ENCODE results near the gene RBM5. TPM values are rescaled to one million over a fixed set of nuclear protein-coding genes. Genes with fewer than 3 reads are reported as not detected.
"Not testable (repeated sequence)": the region's sequence is repeated elsewhere in the genome, so short reads cannot be mapped to it uniquely, and the experiment has no call there.

Gene RBM5
- polyA plus RNA-seq: 10 to 100 TPM; 15.5 to 40.7 (median 21.4) TPM

DNA sequence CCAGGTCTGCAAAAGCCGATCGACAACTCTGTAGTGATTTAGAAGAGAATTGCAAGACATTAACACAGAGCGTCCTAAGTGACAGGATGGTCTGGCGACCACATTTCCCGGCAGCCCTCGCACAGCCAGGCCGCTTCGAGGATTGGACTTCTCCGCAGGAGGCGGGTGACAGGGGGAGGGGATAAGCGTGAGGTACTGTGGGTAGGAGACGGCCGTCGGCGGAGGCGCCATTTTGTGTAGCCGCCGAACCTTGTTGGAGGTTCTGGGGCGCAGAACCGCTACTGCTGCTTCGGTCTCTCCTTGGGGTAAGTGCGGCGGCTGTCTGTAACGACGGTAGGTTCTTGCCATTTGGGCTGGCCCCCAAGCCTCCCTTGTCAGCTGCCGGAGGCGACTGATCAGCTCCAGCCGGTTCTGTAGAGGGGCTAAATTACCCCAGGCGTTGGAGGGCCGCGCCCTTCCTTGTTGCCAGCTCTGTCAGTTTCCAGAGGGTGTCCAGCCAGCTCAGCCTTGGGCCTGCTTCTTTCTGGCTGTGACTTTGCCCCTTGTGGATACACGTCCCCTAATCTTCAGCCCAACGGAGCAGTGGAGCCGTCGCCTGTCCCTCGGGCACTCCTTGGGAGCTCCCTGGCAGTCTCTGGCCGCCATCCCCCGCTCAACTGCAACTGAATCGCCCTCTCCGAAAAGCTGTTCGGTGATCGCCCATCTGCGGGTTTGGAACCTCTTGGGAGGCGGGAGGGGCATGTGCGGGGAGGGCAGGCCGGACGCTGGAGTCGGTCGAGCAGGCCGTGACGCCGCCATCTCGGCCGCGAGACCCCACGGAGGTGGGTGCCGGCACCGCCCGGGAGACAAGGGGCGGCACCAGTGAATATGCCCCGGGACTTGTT lies at the start of gene RBM5:
RBM5 (plus strand) TSS at position 195 of the 884 bp plus-strand sequence. CDS start 1,516 bp downstream, outside the sequence.
- Mint-ChIP-seq H3K36me3 (peaks cover 9 to 27% (median 22%) of the 10 kb centered on the region in 3 donors), H3K27ac (peak within 1 kb of the TSS; percentile 95 to 99 (median 98)), H3K27me3 (ENCODE audit: low read depth in 3 of 3) (peaks cover 2 to 9% (median 7%) of the 10 kb centered on the region in 3 donors), H3K9me3 (no peaks in the 10 kb centered on the region), H3K4me1 (peaks cover 34 to 43% of the 10 kb centered on the region in 2 donors), H3K4me3 (peak within 1 kb of the TSS; percentile 96 to 99 (median 98))
- DNase-seq: peak; percentile 87 to 88 (median 87)

- Mint-ChIP-seq H3K27me3 (ENCODE audit: low read depth in 3 of 3) (peaks cover 0 to 2% (median 0%) of the 10 kb centered on the region in 3 donors), H3K36me3 (peaks cover 1 to 9% (median 2%) of the 10 kb centered on the region in 3 donors), H3K27ac (peak overlapping the region in 2 of 6 donors; percentile 17 to 27), H3K4me1 (peaks cover 0 to 13% of the 10 kb centered on the region in 2 donors), H3K9me3 (no peaks in the 10 kb centered on the region), H3K4me3 (no peak overlapping the region)
- DNase-seq: no peak
These were observed 43.7 kb upstream of the RBM5 start for GRCh38 chr3:50044976-50045375.

- Mint-ChIP-seq H3K4me1 (no peaks in the 10 kb centered on the region), H3K27ac (peak overlapping the region in 1 of 6 donors; percentile 71), H3K36me3 (peaks cover 7 to 15% (median 8%) of the 10 kb centered on the region in 3 donors), H3K4me3 (no peak overlapping the region), H3K9me3 (no peaks in the 10 kb centered on the region), H3K27me3 (ENCODE audit: low read depth in 3 of 3) (peaks cover 0 to 2% (median 0%) of the 10 kb centered on the region in 3 donors)
- no peak for DNase-seq
These were observed 41.3 kb upstream of the RBM5 start for GRCh38 chr3:50047426-50047825.

GRCh38 chr3:50050361-50050760 lies 38.4 kb upstream of the RBM5 start:
- no peak for DNase-seq
- no peaks in the 10 kb centered on the region for H3K9me3 Mint-ChIP-seq
- H3K27ac Mint-ChIP-seq: peak overlapping the region in 3 of 6 donors; percentile 23 to 42 (median 36)
- no peak overlapping the region for H3K4me3 Mint-ChIP-seq
- H3K36me3 Mint-ChIP-seq: peaks cover 21 to 29% (median 22%) of the 10 kb centered on the region in 3 donors
- H3K4me1 Mint-ChIP-seq: no peaks in the 10 kb centered on the region
- peaks cover 0 to 2% (median 0%) of the 10 kb centered on the region in 3 donors for H3K27me3 Mint-ChIP-seq (ENCODE audit: low read depth in 3 of 3)

DNA sequence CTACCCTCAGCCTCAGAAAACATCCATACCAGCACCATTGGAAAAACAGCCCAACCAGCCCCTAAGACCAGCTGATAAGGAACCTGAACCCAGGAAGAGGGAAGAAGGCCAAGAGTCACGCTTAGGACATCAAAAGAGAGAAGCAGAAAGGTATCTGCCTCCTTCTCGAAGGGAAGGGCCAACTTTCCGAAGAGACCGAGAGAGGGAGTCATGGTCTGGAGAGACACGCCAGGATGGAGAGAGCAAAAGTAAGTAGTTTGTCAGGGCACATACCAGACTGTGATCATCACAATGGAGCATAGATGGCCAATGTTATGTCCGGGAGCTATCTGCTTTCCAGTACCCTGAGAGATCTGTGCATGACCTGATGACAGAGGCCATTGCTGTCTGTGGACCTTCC lies 31.0 kb upstream of the RBM5 start:
- peaks cover 0 to 4% (median 0%) of the 10 kb centered on the region in 3 donors for H3K27me3 Mint-ChIP-seq (ENCODE audit: low read depth in 3 of 3)
- no peak overlapping the region for H3K27ac Mint-ChIP-seq
- DNase-seq: no peak
- no peaks in the 10 kb centered on the region for H3K9me3 Mint-ChIP-seq
- H3K36me3 Mint-ChIP-seq: peaks cover 46 to 59% (median 48%) of the 10 kb centered on the region in 3 donors
- H3K4me3 Mint-ChIP-seq: no peak overlapping the region
- H3K4me1 Mint-ChIP-seq: no peaks in the 10 kb centered on the region

DNA sequence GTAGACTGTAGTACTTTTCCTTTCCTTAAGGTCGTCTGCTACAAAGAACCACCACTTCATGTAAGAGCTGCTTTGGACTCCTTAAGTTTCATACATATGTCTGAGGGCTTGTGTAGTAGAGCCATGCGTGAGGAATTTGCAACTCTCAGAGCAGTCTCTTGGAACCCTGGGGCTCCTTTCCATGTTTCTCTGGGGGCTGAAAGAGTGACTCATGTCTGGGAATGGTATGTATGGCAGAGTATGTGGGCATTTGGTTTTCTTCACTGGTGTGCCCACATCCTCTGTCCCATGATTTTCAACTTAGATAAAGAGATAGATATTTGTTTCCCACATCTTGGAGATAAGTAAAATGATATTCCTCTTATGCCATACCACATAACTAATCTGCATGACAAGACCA lies 20.6 kb upstream of the RBM5 start:
- DNase-seq: no peak
- H3K4me1 Mint-ChIP-seq: no peaks in the 10 kb centered on the region
- H3K9me3 Mint-ChIP-seq: no peaks in the 10 kb centered on the region
- peaks cover 44 to 62% (median 47%) of the 10 kb centered on the region in 3 donors for H3K36me3 Mint-ChIP-seq
- H3K27me3 Mint-ChIP-seq (ENCODE audit: low read depth in 3 of 3): peaks cover 0 to 2% (median 0%) of the 10 kb centered on the region in 3 donors
- no peak overlapping the region for H3K27ac Mint-ChIP-seq
- no peak overlapping the region for H3K4me3 Mint-ChIP-seq

- Mint-ChIP-seq H3K9me3 (no peaks in the 10 kb centered on the region), H3K36me3 (peaks cover 9 to 26% (median 15%) of the 10 kb centered on the region in 3 donors), H3K27me3 (ENCODE audit: low read depth in 3 of 3) (peaks cover 0 to 4% (median 0%) of the 10 kb centered on the region in 3 donors), H3K27ac (peak overlapping the region in 5 of 6 donors; percentile 38 to 88 (median 63)), H3K4me3 (no peak overlapping the region), H3K4me1 (peaks cover 12 to 14% of the 10 kb centered on the region in 2 donors)
- no peak for DNase-seq
These were observed 10.6 kb upstream of the RBM5 start for GRCh38 chr3:50078091-50078490.

GRCh38 chr3:50078622-50079021 lies 10.1 kb upstream of the RBM5 start:
- peaks cover 4 to 21% (median 14%) of the 10 kb centered on the region in 3 donors for H3K36me3 Mint-ChIP-seq
- peaks cover 0 to 4% (median 0%) of the 10 kb centered on the region in 3 donors for H3K27me3 Mint-ChIP-seq (ENCODE audit: low read depth in 3 of 3)
- peak overlapping the region in 5 of 6 donors; percentile 38 to 88 (median 71) for H3K27ac Mint-ChIP-seq
- peaks cover 17% of the 10 kb centered on the region in 2 donors for H3K4me1 Mint-ChIP-seq
- DNase-seq: no peak
- no peaks in the 10 kb centered on the region for H3K9me3 Mint-ChIP-seq
- no peak overlapping the region for H3K4me3 Mint-ChIP-seq

- H3K4me3 Mint-ChIP-seq; H3K36me3 Mint-ChIP-seq; H3K9me3 Mint-ChIP-seq; H3K27ac Mint-ChIP-seq; DNase-seq; H3K27me3 Mint-ChIP-seq (ENCODE audit: low read depth in 3 of 3): not testable (repeated sequence)
- H3K4me1 Mint-ChIP-seq: peaks cover 26 to 31% of the 10 kb centered on the region in 2 donors
These were observed 3.8 kb upstream of the RBM5 start for GRCh38 chr3:50084951-50085350.

DNA sequence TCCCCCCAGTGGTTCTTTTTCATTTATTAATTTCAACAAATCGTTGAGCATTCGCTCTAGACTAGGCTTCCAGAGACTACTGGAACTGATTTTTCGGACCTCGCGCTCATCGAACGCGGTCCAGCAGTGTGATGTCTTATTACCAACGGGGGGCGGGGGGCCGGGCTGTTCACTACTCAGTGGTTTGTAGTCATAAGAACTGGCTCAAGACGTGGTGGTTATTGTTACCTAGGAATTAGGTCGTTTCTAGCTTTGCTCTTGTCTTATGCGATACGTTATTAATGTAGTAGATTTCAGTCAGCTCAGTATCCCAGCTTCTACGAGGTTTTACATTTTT lies 858 bp downstream of the RBM5 start:
- peaks cover 2 to 9% (median 7%) of the 10 kb centered on the region in 3 donors for H3K27me3 Mint-ChIP-seq (ENCODE audit: low read depth in 3 of 3)
- DNase-seq: no peak
- no peaks in the 10 kb centered on the region for H3K9me3 Mint-ChIP-seq
- peaks cover 9 to 31% (median 23%) of the 10 kb centered on the region in 3 donors for H3K36me3 Mint-ChIP-seq
- H3K27ac Mint-ChIP-seq: peak overlapping the region; percentile 95 to 99 (median 98)
- H3K4me3 Mint-ChIP-seq: peak overlapping the region; percentile 96 to 99 (median 98)
- peaks cover 34 to 45% of the 10 kb centered on the region in 2 donors for H3K4me1 Mint-ChIP-seq

- H3K27ac Mint-ChIP-seq: peak overlapping the region in 5 of 6 donors; percentile 95 to 99 (median 98)
- no peaks in the 10 kb centered on the region for H3K9me3 Mint-ChIP-seq
- no peak for DNase-seq
- H3K36me3 Mint-ChIP-seq: peaks cover 15 to 43% (median 33%) of the 10 kb centered on the region in 3 donors
- peaks cover 2 to 9% (median 7%) of the 10 kb centered on the region in 3 donors for H3K27me3 Mint-ChIP-seq (ENCODE audit: low read depth in 3 of 3)
- peaks cover 41 to 57% of the 10 kb centered on the region in 2 donors for H3K4me1 Mint-ChIP-seq
- H3K4me3 Mint-ChIP-seq: peak overlapping the region in 4 of 5 donors; percentile 96 to 98 (median 98)
These were observed 2.3 kb downstream of the RBM5 start for GRCh38 chr3:50090984-50091383.

DNA sequence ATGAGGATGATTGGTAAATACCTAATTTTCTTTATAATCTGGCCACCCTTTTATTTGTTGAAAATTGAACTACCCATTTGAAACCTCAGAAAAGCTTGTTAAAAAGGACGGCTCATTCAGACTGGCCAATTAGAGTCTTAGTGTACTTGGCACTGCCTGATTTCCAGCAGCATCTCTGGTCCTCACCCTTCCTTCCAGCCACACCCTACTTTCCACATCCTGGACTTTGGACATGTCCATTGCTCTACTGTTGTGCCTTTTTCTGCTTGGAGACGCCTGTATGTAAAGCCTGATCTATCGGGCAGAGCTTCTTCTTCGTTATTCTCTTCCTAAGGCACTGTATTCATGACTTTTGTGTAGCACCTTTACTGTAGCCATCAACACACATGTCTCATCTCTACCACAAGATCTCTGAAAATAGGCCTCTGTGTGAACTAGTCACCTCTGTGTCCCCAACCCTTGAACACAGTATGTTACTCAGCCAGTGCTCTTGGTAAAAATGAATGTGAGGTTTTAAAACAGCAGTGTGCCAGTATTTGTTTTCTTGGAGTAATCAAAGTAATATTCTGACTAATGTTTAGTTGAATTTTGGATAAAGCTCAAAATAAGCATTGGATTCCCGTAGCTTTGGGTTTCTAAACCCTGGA lies 6.8 kb downstream of the RBM5 start:
- Mint-ChIP-seq H3K4me1 (peaks cover 29 to 49% of the 10 kb centered on the region in 2 donors), H3K27ac (peak overlapping the region in 3 of 6 donors; percentile 1 to 50 (median 17)), H3K9me3 (no peaks in the 10 kb centered on the region), H3K4me3 (no peak overlapping the region), H3K27me3 (ENCODE audit: low read depth in 3 of 3) (peaks cover 0 to 4% (median 0%) of the 10 kb centered on the region in 3 donors), H3K36me3 (peaks cover 17 to 65% (median 36%) of the 10 kb centered on the region in 3 donors)
- no peak for DNase-seq

DNA sequence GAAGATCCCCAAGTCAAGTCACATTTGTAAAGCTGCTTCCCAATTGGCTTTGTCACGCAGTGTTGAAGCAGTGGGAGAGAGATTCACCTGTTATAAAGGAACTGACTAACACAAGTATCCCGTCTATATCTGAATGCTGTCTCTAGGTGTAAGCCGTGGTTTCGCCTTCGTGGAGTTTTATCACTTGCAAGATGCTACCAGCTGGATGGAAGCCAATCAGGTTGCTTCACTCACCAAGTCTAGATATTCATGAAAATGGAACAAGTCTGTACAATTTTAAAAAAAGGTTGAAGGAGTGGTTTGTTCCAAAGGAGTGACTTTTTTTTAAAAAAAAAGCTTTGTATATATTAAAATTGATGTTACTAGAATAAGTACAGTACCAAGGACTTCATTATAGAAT lies 11.7 kb downstream of the RBM5 start:
- no peak overlapping the region for H3K27ac Mint-ChIP-seq
- H3K36me3 Mint-ChIP-seq: peaks cover 16 to 70% (median 34%) of the 10 kb centered on the region in 3 donors
- DNase-seq: no peak
- H3K27me3 Mint-ChIP-seq (ENCODE audit: low read depth in 3 of 3): peaks cover 0 to 7% (median 3%) of the 10 kb centered on the region in 3 donors
- H3K4me1 Mint-ChIP-seq: peaks cover 9 to 16% of the 10 kb centered on the region in 2 donors
- H3K4me3 Mint-ChIP-seq: no peak overlapping the region
- no peaks in the 10 kb centered on the region for H3K9me3 Mint-ChIP-seq
